T47D (cell line): ENCODE results near the gene RADIL.

Experiments
- DNase-seq, 2 experiments: peaks; one replicate each; pipeline versions ENCODE4 v3.0.0 to v3.0.0-alpha.2; 2011 to 2012; ENCODE audit warnings: low read depth in 1 of 2, low spot score in 1 of 2
- JUND ChIP-seq: IDR thresholded peaks from 2 replicates; pipeline ENCODE4 v1.6.1; 2012; ENCODE audit warnings: low read depth
- in situ Hi-C: cut with HindIII; loops from 2 replicates; pipeline ENCODE4 v1.10.0; 2016; ENCODE audit warnings: low sequenced_read_pairs, low pct_unique_long_range_greater_than_20kb

Gene RADIL

DNA sequence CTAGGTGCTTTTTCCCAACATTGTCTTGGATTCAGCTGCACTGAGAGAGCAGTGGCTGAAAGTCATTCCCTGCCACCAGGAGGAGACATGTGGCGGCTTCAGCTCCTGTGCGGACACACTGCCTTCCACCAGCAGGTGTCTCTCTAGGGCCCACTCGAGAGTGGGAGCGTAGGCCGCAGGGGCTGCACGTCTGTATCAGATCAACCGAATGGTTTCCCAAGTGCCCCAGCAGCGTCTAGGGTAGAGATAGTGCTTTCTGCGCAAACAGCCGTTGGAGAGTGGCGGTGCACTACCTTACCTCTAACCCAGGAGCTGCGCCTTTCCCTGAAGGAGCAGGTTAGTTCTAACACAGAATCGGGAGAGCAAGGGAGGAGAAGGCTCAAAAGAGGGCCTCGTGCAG lies 53.3 kb downstream of the RADIL start:
- TF ChIP-seq JUND: no peak
- in situ Hi-C loops: no loop called here

DNA sequence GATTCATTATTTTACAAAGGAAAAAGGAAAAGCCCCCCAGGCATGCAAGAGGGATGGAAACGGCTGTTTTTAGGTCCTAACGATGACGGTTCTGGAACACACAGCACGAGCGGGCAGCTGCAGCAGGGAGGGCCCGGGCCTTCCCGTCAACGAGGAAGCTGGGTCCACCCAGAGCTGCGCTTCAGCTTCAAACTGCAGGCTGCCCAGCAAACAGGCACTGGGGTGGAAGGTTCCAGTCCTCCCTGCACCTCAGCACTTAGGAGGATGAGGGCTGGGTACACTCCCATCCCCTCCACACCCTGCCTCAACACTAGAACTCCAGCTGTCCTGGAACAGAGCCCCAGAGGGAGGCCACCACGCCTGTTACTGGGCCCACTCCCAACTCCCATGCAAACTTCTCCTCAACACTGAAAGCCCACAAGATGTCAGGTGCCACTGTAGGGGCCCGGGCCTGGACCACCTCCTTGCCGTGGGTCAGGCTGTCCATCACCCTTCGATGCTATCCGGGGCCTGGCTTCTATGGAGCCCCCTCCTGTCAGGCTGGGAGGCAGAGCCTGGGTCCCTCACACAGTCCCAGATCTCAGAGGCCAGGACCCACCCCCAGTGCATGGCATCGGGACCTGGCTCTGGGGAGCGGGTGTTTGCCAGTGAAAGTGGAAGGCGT lies 54.7 kb downstream of the RADIL start:
- TF ChIP-seq JUND: no peak
- in situ Hi-C loops: no loop called here
- DNase-seq: no peak

More for the DNA sequence above, 53.3 kb downstream of the RADIL start:
- DNase-seq: peak in 1 of 2 experiments; percentile 91

DNA sequence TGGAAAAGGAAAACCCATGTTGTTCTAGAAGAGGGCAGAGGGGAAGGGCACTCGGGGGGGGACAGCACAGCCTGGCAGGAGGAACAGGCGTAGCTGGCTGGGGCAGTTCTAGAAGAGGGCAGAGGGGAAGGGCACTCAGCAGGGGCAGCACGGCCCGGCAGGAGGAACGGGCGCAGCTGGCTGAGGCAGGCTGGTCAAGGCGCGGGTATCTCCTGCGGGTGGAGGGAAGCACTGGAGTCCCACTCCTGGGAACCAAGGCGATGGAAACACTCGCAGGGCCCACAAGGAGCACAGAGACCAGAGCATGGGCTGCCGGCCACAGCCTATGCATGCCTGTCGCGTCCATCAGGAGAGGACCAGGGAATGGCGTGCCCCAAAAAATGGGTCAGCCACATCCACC lies 58.4 kb downstream of the RADIL start:
- TF ChIP-seq JUND: no peak
- DNase-seq: peak in 1 of 2 experiments; percentile 82
- in situ Hi-C loops: no loop called here

DNA sequence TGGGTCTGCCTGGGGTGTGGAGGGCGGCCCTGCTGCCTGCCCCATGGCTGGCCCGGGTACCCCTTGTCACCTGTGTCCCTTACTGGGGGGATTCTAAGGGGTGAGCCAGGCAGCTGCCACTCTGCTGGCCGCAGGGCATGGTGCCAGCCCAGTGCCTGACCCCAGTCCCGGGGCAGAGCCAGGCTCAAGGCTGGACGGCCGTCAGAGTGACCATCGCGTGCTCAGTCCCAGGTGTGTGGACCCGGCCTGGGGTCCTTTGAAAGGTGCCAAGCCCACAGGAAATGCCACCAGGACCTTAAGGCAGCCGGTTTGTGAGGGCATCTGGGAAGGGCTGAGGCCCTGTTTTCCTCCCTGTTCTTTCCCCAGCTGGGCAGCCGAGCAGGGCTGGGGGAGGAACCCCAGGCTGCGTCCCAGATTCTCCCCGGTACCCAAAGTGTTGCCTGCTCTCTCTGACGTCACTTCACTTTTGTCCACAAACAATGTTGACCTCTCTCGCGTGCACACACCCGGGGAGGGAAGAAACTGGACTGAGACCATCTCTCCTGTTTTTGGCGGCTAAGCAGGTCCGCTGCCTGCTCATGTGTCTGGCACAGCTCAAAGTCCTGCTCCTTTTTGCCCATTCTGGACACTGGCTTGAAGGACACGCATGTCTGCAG lies 59.3 kb downstream of the RADIL start:
- no peak for TF ChIP-seq JUND
- DNase-seq: no peak
- in situ Hi-C loops: no loop called here

DNA sequence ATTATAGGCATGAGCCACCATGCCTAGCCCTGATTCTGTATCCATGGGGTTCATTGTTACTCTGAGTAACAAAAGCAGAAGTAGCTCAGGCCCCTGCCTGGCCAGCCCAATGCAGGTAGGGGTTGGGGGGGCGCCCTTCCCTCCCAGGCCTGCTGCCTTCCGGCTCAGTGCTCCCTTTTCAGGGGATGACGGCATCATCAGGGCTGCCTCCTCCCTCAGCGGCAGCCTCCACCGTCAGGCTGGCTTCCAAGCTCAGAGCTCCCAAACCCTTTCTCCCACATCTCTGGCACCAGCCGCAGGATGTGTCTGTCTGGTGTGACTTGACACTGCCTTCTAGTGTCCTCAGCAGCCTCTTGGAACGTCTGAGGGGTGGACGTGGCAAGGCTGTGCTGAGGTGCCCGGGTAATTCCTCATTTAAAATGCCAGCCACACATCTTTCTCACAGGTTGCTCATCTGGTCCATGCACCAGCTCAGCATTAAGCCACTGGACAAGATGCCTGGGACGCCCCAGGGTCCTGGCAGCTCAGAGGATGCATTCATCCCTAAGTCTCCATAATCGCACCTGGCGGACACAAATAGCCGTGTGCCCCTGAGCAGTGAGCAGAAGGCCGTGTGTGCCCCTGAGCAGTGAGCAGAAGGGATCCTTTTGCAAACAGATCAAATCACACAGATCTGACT lies 59.9 kb downstream of the RADIL start:
- in situ Hi-C loops: no loop called here
- no peak for TF ChIP-seq JUND
- peak in 1 of 2 experiments; percentile 37 for DNase-seq

DNA sequence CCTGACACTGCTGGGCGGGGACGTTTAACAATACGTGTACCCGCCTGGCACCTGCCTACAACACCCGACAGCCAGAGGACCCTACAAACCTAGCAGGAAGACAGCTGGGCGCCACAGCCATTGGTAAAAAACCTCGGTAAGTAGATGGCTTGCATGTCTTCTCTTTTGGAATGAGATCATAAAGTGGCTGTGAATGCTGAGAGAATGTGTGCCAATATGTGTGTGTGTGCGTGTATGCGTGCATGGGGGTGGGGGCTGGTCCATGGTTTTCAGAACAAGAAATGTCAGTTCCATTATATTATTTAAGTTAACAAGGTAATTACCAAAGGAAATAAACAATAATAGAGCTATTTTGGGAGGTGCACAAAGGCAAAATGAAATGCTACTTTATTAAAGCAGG lies 60.8 kb downstream of the RADIL start:
- in situ Hi-C loops: no loop called here
- no peak for TF ChIP-seq JUND
- no peak for DNase-seq

DNA sequence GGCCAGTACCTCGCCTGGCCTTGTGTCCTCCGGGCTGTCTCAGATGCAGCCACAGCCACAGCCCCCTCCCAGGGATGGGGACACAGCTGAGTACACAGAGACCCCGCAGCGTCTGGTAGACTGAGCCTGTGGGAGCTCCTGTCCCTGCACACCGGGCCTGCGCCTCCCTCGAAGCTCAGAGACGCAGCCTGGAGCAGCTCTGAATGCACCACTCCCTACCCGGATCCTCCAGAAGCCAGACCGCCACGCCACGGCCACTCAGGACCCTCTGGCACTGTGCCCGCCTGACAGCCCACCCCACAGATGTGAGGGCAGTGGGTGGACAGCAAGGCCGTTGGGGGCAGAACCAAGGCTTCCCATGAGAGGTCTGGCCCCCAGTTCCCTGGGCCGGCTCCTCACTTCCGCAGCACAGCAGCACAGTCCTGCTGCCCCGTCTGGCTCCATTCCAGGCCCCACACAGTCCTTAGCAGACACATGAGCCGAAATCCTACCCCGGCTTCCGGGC lies 62.5 kb downstream of the RADIL start:
- in situ Hi-C loops: no loop called here
- no peak for TF ChIP-seq JUND
- DNase-seq: no peak

DNA sequence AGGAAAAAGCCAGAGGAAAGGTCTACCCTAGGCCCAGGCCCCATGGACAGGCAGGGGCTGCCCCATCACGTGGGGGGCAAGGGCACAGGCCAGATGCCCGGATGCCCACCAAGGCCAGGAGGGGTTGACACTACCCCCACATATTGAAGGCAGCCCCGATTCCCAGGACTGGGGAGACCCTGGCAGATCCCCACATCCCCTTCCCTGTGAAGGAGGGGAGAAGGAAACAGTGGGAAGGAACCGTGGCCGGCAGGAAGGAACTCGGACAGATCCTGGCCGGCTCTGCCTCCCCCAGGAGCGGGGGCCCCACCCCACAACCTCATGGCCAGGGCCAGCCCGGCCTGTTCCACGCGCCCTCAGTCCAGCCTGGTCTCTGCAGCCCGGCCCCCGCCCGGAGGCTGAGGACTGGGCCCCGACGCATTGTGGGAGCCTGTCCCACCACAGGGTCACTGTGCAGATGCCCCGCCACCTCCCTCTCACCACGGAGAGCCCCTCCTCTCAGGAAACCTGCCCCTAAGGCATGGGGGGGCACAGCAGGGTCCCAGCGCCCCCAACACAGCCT lies 63.0 kb downstream of the RADIL start:
- no peak for TF ChIP-seq JUND
- in situ Hi-C loops: no loop called here
- DNase-seq: no peak

DNA sequence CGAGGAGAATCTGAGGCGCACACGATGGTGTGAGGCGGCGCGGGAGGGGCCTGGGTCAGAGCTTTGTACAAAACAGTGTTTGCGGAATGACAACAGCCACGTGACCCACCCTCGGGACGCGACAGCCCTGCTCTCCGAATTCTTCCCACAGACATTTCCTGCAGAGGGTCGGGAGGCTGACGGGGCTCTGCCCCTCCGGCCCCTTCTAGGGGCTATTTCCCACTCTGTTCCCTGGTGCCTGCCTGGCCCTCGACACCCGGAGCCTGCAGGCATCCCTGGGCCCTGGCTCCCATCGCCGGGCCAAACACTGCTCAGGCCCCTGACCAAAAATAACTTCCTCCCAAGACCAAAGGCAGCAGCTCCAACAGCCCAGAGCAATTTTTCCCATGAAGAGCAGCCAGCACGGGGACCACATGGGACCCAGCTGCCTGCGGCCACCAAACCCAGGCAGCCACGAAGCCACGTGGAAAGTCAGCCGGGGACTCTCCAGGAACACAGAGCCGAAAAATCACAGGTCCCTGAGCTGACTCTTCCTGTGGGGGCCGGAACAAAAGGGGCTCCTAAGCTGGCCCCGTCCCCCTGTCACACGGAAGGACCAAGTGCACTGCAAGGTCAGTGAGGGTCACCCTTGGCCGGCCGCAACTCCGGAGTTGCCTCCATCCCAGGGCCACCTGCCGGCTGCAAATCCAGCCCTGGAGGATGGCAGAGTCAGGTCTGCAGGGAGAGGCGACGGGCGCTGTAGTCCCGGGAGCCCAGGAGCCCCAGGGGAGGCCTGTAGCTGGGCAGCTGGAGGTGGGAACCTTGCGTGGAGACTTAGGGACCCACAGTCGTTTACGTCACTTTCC lies 63.7 kb downstream of the RADIL start:
- TF ChIP-seq JUND: no peak
- no peak for DNase-seq
- in situ Hi-C loops: no loop called here

DNA sequence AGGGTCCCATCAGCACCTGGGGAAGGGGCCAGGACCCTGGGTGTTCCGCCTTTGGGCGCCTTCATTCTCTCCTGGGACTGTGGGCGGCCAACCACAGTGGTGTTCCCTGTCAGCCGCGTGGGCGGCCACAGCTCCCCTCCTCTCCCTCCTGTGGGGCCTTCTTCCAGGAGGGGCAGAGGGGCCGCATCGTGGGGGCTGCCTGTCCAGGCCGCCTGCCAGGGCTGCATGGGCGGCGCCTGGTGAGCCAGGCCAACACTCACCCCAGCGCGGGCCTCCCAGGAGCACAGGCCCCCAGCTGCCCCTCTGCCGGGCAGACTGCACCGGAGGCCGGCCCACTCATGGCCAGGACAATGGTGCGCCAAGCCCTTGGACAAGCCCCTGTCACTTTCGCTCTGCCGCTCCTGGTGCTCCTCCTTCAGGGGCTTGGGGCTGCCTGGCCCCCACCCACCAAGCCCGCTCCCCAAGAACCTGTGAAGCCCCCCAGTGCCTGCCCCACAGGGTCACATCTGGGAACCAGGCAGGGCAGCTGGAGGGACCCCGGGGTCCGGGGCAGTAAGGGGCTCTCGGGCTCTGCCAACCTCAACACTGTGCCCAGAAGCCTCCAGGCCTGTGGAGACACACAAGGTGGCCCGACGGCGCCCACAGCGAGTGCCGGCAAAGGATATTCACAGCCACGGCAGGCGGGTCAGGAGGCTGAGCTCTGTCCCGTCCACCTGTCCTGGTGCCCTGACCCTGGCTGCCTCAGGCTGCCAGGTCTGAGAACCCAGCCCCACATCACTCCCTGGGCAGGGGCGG lies 65.3 kb downstream of the RADIL start:
- in situ Hi-C loops: no loop called here
- DNase-seq: no peak
- TF ChIP-seq JUND: no peak

DNA sequence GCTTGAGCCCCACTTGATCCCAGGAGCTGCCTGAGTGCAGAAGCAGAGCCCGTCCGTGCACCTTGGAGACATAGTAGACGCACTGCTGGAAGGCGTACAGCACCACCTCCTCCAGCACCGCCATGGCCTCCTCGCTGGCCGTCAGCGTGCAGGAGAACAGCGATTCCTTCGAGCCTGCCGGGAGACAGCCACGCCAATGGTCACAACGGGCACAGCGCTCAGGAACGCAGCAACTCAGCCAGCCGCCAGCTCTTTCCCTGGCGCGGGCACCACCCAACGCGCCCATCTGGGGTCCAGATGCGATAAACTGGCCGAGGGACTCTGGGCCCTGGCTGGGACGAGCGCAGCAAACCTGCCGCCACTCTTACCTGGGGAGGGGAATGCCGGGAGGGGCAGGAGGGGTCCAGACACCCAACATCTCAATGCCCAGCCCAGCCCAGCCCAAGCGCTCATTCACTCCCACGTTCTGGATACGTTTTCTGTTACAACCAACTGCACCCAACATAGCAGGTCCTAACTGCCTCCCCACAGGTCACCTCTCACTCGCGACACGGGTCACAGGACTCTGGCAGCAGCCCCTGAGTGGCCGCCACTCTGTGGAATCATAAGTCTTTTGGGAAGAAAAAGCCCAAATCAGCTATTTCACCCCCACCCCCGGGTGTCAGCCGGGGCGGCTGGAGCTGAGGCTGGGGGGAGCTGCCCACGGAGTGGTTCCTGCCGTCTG lies 66.2 kb downstream of the RADIL start:
- in situ Hi-C loops: no loop called here
- no peak for DNase-seq
- no peak for TF ChIP-seq JUND
